Stimulated activated CD4-positive, alpha-beta T cell treated with anti-CD3 and anti-CD28 coated beads, Interleukin-1b, Interleukin-23, amount 100 ng/mL, for 4 hours (primary cell): ENCODE results near the gene IL17A.

Experiments used
- DNase-seq, 2 donors: peaks; one replicate each; pipeline ENCODE4 v3.0.0-alpha.2; 2020; ENCODE audit warnings: low read depth in 2 of 2

The IL17A gene

DNA sequence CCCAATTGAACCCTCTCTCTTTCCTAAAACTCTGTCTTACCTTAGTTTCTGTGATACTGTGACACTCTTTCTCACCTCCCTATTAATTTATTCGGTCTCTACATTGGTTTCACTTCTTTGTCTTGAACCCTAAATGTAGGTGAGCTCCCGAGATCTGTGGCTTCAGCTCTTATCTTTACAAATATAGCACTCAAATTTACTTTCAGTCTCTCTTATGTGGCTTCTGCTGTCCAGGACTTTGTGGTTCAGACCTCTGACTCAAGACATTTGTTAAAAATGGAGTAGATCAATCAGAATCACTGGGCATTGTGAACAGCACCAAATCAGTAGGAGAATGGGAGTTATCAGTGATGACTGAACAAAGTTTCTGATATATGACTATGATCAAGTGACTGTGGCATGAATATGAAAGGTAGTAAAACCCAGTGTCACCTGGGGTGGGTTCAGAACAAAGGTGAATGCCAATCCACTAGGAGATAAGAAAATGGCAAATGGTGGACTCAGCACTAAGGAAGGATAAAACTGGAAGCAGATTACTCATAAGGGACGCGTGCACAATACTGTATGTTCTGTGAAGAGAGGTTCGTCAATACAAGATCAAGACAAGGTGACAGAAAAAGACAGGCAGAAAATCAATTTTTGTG is 30.9 kb downstream of the IL17A start:
- no peak for DNase-seq

DNA sequence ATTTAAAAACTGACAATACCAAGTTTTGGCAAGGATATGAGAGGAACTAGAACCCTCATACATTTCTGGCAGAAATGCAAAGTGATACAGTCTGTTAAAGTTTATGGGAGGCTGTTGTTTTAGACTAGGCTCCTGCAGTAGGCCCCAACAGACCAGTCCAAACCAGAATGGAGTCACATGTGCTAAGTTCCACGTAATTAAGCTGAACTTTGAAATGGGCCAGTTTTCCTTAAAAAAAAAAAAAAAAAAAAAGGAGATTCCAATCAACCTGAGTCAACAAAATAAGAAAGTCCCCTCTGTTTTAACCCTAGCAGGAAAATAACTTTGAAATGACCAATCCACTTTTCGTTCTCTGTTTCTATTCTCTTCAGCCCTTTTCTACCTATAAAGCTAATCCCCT is 31.6 kb downstream of the IL17A start:
- DNase-seq, result no peak

DNA sequence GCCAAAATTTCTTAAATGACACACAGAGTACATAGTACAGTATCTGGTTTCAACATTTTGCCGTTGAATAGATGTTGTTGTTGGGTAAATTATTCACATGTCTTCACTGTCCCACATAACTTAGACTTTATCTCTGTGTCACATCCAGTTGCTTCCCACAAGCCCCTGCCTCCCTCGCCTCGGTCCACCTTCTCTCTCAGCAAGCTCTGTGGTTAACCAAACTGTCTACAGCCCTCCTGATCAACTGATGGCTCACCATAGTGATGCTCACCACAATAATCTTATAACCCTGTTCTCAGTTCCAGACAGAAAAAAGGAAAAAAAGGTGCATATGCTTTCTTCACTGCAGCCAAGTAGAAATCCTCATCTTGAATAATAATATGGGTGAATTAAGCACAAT is 35.1 kb downstream of the IL17A start:
- no peak for DNase-seq

DNA sequence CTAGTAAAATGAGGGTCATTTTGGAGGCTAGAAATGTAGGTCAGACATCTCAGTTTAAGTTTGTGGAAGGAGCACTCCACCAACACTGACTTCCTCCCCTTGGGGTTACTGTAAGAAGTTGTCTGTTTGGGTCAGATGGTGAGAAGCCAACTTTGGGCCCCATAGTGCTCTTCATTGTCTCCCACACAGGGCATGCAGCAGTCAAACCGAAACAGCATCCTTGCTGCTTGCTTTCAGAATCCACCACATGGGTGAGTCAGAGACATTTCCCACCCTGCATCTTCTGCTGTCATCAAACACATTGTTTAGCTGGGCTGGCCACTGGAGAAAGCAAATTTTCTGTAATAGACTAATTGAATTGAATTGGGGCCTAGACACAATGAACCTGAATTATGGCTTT is 41.3 kb downstream of the IL17A start:
- peak in 1 of 2 donors; percentile 11 for DNase-seq

DNA sequence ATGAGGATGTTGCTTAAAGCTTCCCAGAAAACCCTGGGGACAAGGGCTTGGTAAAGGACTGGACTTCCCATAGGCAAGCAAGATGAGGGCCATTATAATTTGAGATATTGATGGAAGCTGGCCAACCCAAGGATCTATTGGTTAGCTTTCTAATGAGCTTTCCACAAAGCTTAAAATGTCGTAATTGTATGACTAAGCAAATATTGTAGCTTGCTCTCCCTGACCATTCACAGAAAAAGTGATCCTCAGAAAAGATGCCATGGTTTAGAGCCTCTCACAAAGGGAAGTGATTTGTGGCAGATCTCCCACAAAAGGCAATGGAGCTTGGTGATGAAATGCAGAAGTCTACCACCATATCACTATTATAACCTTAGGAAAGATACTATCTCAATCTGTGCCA is 44.5 kb downstream of the IL17A start:
- no peak for DNase-seq

DNA sequence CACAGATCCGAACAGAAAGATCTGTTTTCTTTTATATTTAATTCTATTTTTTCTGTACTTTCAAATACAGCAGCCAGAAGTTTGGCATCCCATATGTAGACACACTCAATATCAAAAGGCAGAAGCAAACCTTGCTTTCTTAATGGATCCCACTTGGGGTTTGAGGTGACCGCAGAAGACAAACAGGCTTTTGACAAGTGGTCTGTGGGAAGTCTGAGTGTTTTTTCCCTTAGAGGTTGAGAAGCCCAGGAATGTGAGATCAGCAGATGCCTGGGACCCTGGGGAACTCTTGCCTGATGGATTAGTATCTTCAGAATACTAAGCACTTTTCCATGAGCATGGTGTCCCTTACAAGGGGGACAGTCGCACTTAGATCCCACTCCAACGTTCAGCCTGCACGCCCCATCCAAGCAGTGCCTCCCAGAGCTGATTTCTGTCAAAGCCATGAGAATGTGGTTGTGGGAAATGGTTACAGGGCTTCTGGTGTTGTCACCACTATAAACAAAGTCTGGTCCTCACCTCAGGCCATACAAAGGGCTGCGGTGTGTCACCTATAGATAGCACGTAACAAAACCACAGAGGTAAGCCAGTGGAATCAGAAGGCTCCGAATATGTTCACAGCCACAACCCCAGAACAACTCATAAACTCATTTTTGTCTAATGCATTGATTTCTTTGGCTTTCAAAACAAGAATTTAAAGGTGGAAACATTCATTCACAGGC is 45.4 kb downstream of the IL17A start:
- no peak for DNase-seq

DNA sequence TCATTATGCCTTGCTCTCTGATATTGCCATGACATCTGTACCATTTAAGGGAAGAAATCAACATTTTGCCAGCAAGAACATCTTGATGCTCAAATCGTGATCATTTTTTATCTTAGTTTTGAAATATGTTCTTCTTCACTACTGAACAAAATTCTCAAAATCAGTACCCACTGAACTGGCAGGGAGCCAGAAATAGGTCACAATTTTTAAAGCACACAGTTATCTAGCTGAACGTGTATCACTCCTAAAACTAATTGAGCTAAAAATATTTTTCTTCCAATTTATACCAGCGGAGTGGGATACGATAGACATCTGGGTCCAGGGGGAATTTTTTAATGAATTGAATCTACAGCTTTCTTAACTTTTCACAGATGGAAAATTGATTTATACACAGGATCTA is 46.8 kb downstream of the IL17A start:
- DNase-seq, result no peak

DNA sequence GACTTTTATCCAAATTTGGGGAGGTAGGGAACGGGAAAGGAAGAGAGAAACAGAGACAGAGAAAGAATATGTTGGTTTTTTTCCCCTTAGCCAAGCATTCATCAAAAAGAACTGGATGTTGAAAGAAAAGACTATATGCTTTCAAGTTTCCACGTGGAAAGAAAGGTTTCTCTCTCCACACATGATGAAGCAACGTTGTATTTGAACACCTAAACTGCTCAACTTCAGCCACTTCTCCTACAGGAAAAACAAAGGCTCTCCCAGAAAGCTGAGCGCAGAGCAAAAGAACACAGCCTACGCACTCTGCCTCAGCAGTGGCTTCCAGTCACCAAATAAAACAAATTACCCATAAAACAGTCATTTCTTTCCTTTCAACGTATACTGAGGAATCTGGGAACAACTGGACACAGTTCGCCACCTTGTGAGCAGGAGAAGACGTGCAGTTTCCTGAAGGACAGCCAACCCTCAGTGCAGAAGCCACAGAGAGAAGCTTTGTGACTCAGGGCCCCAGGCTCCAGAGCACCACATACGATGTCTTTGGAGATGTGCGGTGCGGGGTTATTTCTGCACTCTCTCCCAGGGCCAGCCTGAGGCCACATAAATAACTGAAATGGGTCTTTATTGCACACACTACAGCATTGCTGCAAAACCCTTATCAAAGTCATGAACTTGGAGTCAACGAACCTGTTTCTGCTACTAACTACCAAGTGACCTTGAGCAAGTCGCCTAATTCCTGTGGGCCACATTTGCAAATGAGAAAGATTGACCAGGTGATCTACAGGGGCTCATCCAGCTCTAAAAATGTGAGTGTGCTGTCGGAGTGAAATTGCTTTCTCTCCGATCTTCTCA is 48.0 kb downstream of the IL17A start:
- DNase-seq, result no peak
